HG03520 (cell line): Measurements from ENCODE around the gene CEP112.
A peak's percentile ranks its signal among the peaks of the same experiment; 100 is the strongest.

Experiments
- ATAC-seq: cut with Tn5 transposase; IDR thresholded peaks from one replicate; pipeline ENCODE4 v1.9.1; 2021; ENCODE audit warnings: mild to moderate bottlenecking, moderate library complexity; ENCODE audit not compliant: unreplicated experiment

CEP112 gene

DNA sequence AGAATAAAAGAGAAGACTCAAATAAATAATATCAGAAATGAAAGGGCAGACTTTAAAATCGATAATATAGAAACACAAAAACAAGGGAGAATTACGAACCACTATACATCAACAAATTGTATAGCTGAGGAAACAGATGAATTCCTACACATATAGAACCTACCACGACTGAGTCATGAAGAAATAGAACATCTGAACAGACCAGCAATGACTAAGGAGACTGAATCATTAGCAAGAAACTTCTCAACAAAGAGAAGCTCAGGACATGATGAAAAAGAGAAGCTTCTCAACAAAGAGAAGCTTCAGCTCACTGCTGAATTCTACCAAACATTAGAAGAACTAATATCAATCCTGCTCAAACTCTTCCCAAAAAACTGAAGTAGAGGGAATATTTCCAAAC lies 255.9 kb downstream of the CEP112 start:
- ATAC-seq: no peak

DNA sequence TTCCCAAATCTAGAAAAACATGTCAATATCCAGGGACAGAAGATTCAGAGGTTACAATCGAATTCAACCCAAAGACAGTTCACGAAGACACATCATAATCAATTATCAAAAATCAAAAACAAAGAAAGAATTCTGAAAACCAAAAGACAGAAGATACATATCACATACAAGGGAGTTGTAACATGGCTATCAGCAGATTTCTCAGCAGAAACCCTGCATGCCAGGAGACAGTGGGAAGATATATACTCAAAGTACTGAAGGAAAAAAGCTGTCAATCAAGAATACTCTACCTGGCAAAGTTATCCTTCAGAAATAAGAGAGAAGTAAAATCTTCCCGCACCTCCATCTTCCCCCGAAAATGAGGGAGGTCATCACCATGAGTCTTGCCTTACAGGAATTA lies 258.6 kb downstream of the CEP112 start:
- ATAC-seq: no peak

GRCh38 chr17:65931246-65932149 lies 260.4 kb downstream of the CEP112 start:
- ATAC-seq: no peak

DNA sequence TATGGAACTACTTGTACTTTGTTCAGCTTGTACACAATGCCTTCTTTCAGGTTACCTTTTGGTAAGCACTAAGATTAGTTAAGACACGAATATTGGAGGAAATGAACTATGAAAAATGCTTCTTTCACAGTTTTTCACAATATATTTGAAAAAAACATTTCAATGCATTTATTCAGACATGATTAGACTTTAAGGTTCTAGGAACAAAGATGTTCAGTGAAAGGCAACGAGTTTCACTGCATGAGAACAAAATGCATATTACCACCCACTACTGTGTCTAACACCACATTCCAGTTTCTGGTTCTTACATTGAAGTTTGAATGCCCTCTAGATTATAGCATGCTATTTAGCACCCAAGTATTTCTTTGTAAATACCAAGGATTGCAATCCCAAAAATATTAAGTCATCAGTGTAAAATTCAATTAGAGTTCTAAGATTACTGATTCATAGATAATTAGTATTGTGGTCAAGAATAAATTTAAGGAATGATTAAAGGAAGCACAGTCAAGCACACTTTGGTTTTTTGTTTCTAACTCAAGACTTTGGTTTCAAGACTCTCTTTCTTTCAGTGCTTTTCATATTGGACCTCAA lies 261.7 kb downstream of the CEP112 start:
- no peak for ATAC-seq

DNA sequence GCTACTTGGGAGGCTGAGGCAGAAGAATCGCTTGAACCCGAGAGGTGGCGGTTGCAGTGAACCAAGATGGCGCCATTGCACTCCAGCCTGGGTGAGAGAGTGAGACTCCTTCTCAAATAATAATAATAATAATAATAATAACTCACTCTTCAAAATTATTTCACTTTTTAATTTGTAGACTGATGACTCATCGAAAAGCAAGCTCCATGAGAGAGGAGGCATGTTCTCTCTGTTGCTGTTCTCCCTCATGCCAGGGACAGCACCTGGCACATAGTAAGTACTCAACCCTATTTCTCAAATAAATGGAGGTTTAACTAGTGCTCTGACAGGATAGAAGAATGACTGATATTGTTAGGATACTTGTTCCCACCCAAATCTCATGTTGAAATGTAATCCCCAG lies 265.3 kb downstream of the CEP112 start:
- no peak for ATAC-seq

GRCh38 chr17:65925606-65926307 lies 266.2 kb downstream of the CEP112 start:
- ATAC-seq: no peak

- no peak for ATAC-seq
These were observed 270.9 kb downstream of the CEP112 start for GRCh38 chr17:65920996-65921395.

GRCh38 chr17:65918916-65919315 lies 273.0 kb downstream of the CEP112 start:
- no peak for ATAC-seq

- ATAC-seq: no peak
These were observed 273.4 kb downstream of the CEP112 start for GRCh38 chr17:65918500-65918899.

GRCh38 chr17:65917560-65917959 lies 274.4 kb downstream of the CEP112 start:
- no peak for ATAC-seq

DNA sequence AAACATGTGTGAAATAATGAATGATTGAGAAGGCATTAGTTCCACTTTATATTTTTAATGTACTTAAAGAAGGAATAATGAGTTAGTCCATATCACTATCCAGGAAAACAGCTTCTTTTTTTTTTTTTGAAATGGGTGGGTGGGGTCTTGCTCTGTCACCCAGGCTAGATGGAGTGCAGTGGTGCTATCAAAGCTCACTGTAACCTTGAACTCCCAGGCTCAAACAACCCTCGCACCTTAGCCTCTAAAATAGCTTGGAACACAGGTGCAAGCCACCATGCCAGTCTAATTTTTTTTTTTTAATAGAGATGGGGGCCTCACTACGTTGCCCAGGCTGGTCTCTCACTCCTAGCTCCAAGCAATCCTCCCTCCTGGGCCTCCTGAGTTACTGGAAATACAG lies 275.5 kb downstream of the CEP112 start:
- no peak for ATAC-seq

DNA sequence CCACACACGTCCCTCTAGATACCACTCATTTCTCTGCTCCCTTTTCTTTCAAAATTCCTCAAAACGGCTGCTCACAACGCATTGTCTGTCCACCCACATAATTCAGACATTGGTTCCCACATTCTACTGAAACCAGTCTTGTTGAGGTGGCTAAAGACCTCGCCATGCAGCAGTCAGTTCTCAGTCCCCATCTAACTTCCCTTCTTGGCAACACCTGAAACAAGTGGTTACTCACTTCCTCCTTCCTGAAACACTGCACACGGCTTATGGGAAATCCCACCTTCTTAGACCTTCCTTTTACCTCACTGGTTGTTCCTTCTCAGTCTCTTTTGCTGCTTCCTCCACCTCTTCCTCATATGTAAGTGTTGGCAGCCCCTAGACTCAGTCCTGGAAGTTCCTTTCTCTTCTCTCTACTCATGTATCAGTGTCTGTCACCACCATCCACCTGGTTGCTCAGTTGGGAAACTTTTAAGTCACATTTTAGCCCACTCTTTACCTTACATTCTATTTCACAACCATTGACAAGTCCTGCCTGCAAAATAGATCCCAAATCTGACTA lies 277.1 kb downstream of the CEP112 start:
- peak; percentile 99 for ATAC-seq

- ATAC-seq: no peak
These were observed 278.5 kb downstream of the CEP112 start for GRCh38 chr17:65913326-65913850.

DNA sequence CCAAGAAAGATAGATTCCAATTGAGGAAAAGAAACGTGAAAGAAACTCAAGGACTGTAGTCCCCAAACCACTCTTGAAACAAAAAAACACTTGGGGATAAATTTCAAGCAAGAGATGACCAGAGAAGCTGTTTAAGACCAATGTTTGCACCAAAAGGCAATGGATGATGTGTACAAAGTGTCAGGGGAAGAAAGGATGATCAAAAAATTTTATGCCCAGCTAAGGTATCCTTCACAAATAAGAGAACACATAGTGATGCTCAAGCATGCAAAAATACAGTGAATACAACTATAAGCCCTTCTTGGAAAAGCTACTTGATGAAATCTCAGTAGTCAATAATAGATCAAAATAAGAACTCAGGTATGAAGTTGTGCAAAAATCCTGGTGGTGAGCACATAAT lies 281.1 kb downstream of the CEP112 start:
- no peak for ATAC-seq

- ATAC-seq: no peak
These were observed 289.0 kb downstream of the CEP112 start for GRCh38 chr17:65902831-65903522.

- ATAC-seq: no peak
These were observed 289.8 kb downstream of the CEP112 start for GRCh38 chr17:65902155-65902554.

DNA sequence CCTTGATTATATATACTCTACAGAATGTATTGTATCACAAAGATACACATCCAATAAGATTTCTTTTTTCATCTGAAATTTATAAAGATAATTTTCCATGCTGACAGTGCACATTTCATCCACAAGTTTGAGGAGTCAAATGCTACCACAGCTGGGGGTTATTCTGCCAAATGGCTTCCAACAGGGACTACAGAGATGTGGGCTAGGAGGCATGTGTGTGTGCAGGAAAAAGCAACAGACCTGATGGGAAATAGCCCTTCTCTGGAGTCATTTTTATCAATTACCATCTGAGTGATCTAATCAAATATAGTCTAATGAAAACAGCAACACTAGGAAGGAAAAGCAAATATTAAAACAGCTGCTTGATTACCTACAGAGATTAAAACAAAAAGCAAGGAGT lies 290.5 kb downstream of the CEP112 start:
- no peak for ATAC-seq

DNA sequence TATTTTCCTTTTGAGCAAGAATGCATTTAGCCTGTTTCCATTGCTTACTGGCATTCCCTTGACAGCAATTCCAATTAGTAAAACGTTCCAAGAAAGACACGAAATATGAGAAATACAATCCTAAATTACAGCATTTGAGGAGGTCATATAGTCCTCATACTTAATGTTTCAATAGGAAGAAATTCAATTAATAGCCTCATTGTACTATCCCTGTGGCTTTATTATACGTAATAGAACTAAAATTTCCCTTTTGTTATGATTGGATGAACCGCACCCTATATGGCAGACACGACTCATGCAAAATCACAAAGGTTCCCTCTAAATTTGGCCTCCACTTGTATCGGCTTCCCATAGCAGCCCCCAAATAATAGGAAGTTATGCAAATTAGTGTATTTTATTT lies 291.7 kb downstream of the CEP112 start:
- no peak for ATAC-seq

GRCh38 chr17:65898651-65899050 lies 293.3 kb downstream of the CEP112 start:
- no peak for ATAC-seq

DNA sequence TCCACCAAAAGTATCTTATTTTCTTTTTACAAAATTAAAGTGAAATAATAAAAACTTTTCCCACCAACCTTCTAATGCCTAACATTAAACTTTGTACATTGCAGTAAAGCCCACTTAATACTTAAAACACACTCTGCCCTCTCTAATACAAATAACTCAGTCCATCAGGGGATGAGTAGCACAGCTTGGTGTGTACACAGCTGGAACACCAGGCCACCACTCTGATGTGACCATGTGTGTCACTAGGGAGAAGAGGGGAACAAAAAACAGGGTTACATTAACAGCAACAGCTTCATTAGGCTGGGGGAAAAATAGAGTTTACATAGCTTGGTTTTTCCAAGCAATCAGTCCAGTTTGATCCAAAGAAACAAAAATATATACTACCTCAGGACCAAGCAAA lies 295.0 kb downstream of the CEP112 start:
- no peak for ATAC-seq

- ATAC-seq: no peak
These were observed 296.0 kb downstream of the CEP112 start for GRCh38 chr17:65895969-65896368.
